Endometrial microvascular endothelial cells (primary cell): ENCODE results near the gene CCDC85C. TPM values are rescaled to one million over a fixed set of nuclear protein-coding genes. Genes with fewer than 3 reads are reported as not detected.

Source experiments
- total RNA-seq: library from RNA; depleted of rRNA; stranded (reverse); fragments of >200 nt; gene quantifications from one replicate; pipeline ENCODE4 v1.2.3, GENCODE V29; 2015; ENCODE audit errors: inconsistent ontology term

CCDC85C gene
- total RNA-seq, 1 donor from 2014 or later: 21.9 TPM

Other genes with a start within 250 kb of the CCDC85C start
- gene SETD3, start 123.3 kb downstream of the CCDC85C start, total RNA-seq: 56.9 TPM
- gene CCNK, start 122.8 kb downstream of the CCDC85C start, total RNA-seq: 22.4 TPM
- gene HHIPL1, start 40.9 kb upstream of the CCDC85C start, total RNA-seq: 6.8 TPM
- not detected for gene CYP46A1, start 80.1 kb upstream of the CCDC85C start, total RNA-seq
- 68.0 TPM for gene EML1, start 189.2 kb upstream of the CCDC85C start, total RNA-seq